ENCODE measurements around the gene INO80B.
A peak's percentile ranks its signal among the peaks of the same experiment; 100 is the strongest.

Gene INO80B

DNA sequence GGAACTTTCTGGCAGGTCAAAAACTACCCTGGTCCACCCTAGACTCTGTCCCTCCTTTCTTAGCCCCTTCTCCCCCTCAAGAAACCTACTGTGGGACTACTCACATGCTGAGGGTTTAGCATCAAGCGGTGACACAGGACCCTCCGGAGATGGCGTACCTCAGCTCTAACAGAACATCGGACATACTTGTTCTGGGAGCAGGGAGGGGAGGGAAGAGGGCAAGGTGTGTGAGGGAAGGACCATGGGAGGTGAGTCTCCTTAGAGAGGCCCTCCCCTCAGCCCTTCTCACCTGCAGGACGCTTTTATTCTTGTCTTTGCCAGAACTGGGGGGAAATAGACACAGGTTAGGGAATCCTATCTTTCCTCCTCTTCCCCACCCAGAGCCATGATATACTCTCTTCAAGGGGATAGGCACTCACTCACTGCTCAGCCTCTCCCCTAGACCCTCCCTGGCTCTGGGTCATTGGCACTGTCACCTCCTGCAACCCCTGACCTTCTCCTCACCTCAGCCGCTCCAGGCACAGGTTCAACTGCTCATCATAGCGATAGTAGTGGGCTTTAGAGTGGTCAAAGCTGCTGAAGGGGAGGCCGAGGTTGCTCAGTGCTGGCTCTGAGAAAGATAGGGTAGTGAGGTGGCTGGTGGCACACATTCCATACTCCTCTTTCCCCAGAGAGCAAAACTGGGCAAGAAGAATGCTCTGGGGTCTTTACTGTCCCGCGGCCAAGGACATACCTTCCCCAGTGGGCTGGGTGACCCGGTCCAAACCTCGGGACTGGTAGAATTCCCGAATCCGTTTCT, 50.8 kb downstream of the INO80B start:
- TF ChIP-seq, protein P1, sequence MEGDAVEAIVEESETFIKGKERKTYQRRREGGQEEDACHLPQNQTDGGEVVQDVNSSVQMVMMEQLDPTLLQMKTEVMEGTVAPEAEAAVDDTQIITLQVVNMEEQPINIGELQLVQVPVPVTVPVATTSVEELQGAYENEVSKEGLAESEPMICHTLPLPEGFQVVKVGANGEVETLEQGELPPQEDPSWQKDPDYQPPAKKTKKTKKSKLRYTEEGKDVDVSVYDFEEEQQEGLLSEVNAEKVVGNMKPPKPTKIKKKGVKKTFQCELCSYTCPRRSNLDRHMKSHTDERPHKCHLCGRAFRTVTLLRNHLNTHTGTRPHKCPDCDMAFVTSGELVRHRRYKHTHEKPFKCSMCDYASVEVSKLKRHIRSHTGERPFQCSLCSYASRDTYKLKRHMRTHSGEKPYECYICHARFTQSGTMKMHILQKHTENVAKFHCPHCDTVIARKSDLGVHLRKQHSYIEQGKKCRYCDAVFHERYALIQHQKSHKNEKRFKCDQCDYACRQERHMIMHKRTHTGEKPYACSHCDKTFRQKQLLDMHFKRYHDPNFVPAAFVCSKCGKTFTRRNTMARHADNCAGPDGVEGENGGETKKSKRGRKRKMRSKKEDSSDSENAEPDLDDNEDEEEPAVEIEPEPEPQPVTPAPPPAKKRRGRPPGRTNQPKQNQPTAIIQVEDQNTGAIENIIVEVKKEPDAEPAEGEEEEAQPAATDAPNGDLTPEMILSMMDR (conservative IDR thresholded peaks at IDR 0.05) = no peak
- H3K27ac ChIP-seq = peak overlapping the region; percentile 98; the same call in 1 of the 2 replicates

DNA sequence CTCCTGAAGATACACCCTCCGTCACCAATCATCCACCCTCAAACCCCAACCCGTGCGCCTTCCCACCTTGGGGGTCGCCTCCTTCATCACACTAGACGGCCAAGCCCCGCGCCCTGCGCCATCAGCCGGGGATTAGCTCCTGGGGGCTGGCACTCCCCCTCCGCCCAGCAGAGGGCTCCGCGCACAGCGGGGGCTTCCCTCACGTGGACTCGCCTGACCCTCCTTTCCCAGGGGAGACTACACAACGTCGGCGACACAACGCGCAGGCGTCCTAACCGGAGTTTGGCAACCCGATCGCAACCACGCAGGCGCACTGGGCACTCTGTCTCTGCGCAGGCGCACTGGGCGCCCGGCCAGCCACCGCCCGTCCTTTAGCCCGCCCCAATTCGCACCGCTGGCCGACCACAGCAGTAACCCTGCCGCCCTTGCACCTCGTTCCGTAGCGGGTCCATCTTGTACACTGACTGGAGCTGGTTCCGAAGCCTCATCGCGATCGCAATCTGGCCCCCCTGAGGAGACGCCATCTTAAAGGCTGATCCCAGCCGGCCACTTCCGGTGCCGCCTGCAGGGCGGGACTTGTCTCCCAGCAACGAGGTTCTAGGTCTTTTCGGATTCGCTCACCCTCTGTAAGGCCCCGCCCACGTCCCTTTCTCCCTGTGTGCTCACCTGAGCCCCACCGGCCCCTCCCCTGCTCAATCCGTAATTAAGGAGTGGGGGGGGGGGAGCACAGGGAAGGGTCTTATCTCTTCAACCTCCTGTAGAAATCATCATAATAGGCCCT, 52.4 kb downstream of the INO80B start, which contains the start of gene PCGF1:
PCGF1 (minus strand) TSS at position 551 of the 781 bp plus-strand sequence; CDS start at position 524, 27 bp downstream.
- H3K27ac ChIP-seq = peak within 1 kb of the TSS; percentile 98
- TF ChIP-seq, protein P1 (conservative IDR thresholded peaks at IDR 0.05) = peak; percentile 53
